ENCODE data around the gene KCNIP3.
"Not testable (repeated sequence)": the region's sequence is repeated elsewhere in the genome, so short reads cannot be mapped to it uniquely, and the experiment has no call there.

KCNIP3 gene

GRCh38 chr2:95374451-95374920 lies 77.3 kb downstream of the KCNIP3 start:
- DNase-seq, result no peak

GRCh38 chr2:95374921-95375471 lies 77.8 kb downstream of the KCNIP3 start:
- DNase-seq, result no peak

DNA sequence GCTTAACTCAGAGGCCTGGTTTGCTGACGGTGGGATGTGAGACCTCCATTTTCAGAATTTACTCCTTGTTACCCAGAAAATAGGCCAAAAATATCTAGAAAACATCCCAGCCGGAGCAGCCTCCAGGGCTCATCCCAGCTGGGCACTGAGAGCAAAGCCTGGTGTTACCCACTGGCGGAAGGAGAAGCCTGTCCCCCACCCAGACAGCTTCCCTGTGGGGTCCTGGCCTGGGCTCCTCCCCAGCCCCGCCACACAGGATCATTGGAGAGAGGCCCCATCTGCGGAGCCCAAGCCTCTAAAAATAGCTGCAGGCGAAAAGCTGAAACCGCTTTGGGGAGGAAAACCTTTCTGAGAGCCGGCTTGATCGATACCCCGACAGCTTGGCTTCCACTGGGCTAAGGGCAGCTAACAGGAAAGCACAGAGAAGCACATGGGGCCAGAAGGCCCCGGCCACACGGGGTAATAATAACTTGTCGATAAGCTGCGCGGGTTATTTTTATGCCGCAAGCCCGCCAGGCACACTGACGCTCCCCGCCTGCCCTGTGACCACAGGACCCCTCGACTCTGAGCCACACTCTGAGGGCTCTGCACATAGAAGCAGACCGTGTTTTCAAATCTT lies 78.5 kb downstream of the KCNIP3 start:
- DNase-seq, result no peak

GRCh38 chr2:95376311-95377215 lies 79.4 kb downstream of the KCNIP3 start:
- DNase-seq, result no peak

DNA sequence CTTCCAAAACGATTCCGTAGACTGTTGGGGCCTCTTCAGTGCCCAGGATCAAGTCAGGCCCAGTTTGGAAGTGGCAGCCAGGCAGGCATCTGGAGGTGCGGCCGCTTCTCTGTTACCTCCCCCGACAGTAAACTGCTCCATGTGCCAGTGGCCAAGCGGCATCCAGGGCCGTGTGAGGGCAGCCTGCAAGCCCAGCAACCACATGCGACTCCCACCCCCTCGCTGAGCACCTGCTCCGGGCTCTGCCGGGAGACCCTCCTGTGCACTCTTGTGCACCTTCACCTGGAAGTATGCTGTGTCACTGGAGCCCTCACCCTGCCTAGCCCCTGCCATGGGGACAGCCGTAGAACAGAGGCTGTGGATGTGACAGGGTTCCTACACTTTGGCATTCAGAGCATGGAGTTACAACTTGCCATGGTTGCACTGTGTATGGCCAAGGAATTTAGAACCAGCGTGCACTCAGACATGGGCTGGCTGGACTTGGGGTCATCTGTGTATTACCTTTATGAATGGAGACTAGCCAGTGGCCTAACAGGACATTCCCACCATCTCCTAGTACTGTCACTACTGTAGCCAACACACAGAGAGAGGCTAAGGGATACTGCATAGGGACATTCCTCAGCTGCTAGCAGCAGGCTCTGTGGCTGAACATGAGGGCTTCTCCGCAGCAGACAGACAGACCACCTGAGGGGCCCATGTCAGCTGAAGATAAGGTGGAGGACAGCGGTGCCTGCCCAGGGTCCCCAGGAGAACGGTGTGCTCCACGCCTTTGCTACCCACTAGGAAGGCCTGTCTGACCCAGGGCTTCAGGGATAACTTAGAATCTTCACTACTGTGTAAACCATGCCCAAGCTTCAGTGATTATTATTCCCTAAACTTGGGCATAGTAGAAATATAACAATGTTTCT lies 80.3 kb downstream of the KCNIP3 start:
- no peak for DNase-seq

GRCh38 chr2:95378281-95378680 lies 81.1 kb downstream of the KCNIP3 start:
- not testable (repeated sequence) for DNase-seq

DNA sequence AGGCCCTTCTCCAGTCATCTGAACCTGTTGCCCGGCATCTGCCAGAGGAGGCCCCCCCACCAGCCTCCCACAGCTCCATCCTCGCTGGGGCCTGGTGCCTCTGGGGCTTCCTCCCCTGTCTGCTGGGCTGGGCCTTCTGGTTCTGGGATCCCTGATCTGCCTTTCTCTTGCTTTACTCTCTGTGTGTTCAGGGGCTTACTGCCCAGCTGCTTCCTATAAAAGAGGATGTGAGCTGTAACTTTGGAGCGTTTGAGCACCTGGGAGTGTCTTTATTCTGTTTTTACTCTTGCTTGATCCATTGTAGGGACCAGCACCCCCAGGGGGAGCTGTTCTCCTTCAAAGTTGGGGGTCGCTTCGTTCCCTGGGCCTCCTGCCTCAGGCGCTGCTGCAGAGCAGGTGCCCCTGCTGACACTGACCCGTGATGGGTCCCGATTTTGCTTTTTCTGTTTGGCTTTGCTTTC lies 82.3 kb downstream of the KCNIP3 start:
- DNase-seq, result no peak

DNA sequence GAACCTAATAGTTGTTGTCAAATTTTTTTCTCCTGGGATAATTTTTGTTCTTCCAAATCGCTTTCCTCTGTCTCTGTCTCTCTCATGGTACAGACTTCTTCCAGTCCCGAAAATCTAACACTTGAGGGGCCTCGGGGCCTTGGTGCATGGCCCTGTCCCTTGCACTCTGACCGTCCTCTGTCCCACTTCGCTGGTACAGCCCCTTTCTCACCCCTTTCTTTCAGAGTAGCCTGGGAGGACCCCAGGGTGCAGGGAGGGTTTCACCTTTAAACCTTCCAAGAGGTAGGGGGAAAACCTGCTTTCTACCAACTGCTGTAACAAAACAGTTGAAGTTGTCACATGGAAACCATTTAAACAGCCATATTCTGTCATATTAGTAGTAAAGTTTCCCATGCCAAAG lies 83.1 kb downstream of the KCNIP3 start:
- DNase-seq, result no peak

DNA sequence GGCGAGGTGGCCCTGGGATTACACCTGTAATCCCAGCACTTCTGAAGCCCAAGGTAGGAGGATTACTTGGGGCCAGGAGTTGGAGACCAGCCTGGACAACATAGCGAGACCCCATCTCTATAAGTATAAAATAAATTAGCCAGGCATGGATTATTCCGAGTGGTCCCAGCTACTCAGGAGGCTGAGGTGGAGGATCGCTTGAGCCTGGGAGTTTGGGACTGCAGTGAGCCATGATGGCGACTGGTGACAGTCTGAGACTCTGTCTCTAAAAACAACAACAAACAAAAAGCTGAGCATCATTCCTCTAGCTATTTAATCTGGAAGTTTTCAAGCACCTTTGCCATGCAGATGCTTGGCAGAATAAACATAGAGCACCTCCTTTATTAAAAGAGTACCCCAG lies 83.6 kb downstream of the KCNIP3 start:
- no peak for DNase-seq

GRCh38 chr2:95381212-95382191 lies 84.4 kb downstream of the KCNIP3 start:
- DNase-seq, result no peak

DNA sequence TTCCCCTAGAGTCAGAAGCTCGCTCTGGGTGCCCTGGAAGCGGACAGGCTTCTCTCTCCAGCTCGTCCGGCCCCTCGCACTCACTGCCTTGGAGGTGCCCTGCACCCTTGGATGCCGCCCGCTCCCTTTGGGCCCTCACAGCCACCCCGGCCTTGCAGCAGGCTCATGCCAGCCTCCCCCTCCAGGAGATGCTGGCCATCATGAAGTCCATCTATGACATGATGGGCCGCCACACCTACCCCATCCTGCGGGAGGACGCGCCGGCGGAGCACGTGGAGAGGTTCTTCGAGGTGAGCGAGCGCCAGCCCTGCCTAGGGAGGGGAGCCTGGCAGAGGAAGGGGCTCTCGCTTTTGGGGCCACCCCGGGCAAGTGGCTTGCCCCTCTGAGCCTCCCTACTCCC lies 85.0 kb downstream of the KCNIP3 start:
- DNase-seq, result no peak

GRCh38 chr2:95382686-95383634 lies 85.8 kb downstream of the KCNIP3 start:
- DNase-seq, result no peak

DNA sequence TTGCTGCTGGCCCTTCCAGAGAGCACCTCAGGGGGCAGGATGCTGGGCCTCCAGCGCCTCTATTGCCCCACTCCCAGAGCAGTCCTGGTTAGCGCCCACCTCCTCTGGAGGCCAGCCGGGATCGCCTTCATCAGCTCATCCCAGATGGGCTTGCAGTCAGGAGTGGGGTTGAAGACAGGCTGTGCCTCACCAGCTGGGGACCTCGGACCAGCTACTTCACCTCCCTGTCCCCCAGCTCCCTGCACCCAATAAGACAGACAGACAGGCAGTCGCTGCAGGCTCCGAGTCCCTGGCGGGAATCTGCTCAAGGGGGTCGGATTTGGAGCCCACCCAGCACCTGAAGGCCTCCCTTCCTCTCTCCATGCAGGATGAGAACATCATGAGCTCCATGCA lies 86.5 kb downstream of the KCNIP3 start:
- DNase-seq, result no peak

DNA sequence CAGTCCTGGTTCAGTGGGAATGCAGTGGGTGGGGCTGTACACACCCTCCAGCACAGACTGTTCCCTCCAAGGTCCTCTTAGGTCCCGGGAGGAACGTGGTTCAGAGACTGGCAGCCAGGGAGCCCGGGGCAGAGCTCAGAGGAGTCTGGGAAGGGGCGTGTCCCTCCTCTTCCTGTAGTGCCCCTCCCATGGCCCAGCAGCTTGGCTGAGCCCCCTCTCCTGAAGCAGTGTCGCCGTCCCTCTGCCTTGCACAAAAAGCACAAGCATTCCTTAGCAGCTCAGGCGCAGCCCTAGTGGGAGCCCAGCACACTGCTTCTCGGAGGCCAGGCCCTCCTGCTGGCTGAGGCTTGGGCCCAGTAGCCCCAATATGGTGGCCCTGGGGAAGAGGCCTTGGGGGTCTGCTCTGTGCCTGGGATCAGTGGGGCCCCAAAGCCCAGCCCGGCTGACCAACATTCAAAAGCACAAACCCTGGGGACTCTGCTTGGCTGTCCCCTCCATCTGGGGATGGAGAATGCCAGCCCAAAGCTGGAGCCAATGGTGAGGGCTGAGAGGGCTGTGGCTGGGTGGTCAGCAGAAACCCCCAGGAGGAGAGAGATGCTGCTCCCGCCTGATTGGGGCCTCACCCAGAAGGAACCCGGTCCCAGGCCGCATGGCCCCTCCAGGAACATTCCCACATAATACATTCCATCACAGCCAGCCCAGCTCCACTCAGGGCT lies 87.9 kb downstream of the KCNIP3 start:
- DNase-seq, result no peak

DNA sequence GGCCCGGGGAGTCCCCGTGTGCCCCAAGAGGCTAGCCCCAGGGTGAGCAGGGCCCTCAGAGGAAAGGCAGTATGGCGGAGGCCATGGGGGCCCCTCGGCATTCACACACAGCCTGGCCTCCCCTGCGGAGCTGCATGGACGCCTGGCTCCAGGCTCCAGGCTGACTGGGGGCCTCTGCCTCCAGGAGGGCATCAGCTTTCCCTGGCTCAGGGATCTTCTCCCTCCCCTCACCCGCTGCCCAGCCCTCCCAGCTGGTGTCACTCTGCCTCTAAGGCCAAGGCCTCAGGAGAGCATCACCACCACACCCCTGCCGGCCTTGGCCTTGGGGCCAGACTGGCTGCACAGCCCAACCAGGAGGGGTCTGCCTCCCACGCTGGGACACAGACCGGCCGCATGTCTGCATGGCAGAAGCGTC lies 88.4 kb downstream of the KCNIP3 start:
- DNase-seq, result no peak

DNA sequence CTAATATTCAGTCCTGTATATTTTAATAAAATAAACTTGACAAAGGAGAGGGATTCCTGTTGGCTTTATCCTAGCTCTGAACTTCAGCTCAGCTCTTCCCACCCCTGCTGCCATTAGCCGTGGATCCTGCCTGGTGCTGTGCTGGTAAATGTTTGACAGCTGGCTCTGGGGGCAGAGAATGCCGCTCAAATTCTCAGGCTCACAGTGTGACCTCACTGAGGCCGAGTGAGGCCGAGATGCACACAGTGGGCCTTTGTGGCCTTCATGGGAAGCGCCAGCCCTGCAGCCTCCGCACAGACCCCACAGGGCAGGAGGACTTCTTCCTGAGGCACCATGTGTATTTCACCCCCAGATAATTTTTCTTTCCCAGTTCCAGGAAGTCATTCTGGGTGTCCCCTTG lies 88.9 kb downstream of the KCNIP3 start:
- no peak for DNase-seq

DNA sequence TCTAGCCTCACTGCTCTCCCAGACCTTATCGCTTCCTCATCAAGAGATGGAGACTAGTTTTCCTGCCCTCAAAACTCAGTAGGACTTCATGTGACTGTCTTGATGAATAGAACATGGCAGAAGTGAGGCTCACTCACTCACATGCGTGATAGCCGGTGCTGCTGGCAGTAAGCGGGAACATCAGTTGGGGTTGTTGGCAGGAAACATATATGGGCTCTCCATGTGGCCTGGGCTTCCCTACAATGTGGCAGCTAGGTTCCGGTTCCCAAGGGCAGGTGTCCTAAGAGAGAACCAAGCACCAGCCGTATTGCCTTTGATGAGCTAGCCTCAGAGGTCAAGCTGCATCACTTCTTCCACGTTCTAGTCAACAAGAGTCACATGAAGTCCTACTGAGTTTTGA lies 90.2 kb downstream of the KCNIP3 start:
- DNase-seq, result no peak

DNA sequence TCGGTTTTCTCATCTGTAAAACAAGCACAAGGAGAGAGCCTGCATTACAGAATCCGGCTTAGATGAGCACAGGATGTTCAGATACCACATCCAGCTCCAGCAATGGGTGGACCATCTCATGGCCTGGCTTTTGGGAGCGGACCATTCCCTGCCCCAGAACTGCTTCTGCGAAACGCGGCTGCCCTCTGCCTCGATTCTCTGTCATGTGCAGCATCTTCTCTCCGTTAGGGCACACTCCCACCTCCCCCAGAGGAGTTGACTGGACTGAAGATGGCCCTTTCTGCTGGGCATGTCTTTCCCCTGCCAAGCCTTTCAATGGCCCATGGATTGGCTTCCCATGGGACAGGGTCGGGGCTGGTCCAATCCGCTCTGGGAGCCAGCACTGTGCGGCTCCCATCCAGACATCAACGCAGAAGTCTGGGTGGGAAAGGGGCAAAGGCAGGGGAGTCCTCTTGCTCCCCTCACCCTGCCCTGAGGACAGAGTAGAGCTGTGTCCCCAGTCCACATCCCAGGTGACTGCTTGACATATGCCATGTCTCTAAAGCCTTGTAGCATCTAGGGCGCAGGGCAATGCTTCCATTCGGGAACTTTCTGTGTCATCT lies 91.0 kb downstream of the KCNIP3 start:
- no peak for DNase-seq

DNA sequence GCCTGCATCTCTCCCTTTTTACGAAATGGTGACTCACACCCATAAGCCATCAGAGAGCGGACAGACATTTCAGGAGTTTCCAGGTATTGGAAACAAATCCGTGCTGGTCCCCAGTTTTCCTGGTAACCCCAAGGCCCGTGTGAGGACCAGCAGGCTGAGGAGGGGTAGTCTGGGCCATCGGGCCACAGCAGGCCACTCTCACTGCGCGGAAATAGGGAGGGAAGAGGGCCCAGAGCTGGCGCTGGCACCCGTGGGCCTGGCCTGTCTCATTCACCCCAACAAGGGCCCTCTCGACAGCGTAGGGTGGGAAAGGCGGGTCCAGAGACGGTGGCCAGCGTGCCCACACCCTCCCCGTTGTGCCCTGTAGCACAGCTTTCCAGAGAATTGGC lies 91.7 kb downstream of the KCNIP3 start:
- no peak for DNase-seq

Data from stimulated activated CD4-positive, alpha-beta T cell treated with anti-CD3 and anti-CD28 coated beads, Interleukin-4, amount 100 ng/mL, for 4 hours (primary cell).